Rectal smooth muscle tissue (tissue), 1 donor: ENCODE results near the gene BOD1L1.

Source experiments
- H3K27ac ChIP-seq: one replicate; pipeline ENCODE4 v1.7.0; 2013; ENCODE audit warnings: low read depth, low read length, inconsistent platforms
- H3K27me3 ChIP-seq: one replicate; pipeline ENCODE4 v1.7.0; 2013; ENCODE audit warnings: low read length; ENCODE audit not compliant: control insufficient read depth, insufficient read depth
- H3K36me3 ChIP-seq: one replicate; pipeline ENCODE4 v1.7.0; 2013; ENCODE audit warnings: low read length; ENCODE audit not compliant: control insufficient read depth, insufficient read depth
- H3K4me1 ChIP-seq: one replicate; pipeline ENCODE4 v1.7.0; 2013; ENCODE audit warnings: low read length; ENCODE audit not compliant: control insufficient read depth, insufficient read depth
- H3K4me3 ChIP-seq: one replicate; pipeline ENCODE4 v1.7.0; 2013; ENCODE audit warnings: low read length
- H3K9ac ChIP-seq: one replicate; pipeline ENCODE4 v1.7.0; 2013; ENCODE audit warnings: low read length

The BOD1L1 gene

GRCh38 chr4:13611283-13611842 lies 16.2 kb downstream of the BOD1L1 start:
- Histone ChIP-seq H3K4me1 (peaks cover 14% of the 10 kb centered on the region), H3K27ac (peak overlapping the region; percentile 65), H3K9ac (no peak overlapping the region), H3K4me3 (no peak overlapping the region), H3K36me3 (peaks cover 24% of the 10 kb centered on the region), H3K27me3 (no peaks in the 10 kb centered on the region)

GRCh38 chr4:13605330-13605729 lies 22.2 kb downstream of the BOD1L1 start:
- H3K9ac ChIP-seq: no peak overlapping the region
- peaks cover 30% of the 10 kb centered on the region for H3K36me3 ChIP-seq
- no peak overlapping the region for H3K4me3 ChIP-seq
- H3K27ac ChIP-seq: no peak overlapping the region
- H3K4me1 ChIP-seq: no peaks in the 10 kb centered on the region
- H3K27me3 ChIP-seq: no peaks in the 10 kb centered on the region

GRCh38 chr4:13601848-13602247 lies 25.7 kb downstream of the BOD1L1 start:
- Histone ChIP-seq H3K4me3 (no peak overlapping the region), H3K27ac (no peak overlapping the region), H3K9ac (no peak overlapping the region), H3K36me3 (peaks cover 24% of the 10 kb centered on the region), H3K4me1 (no peaks in the 10 kb centered on the region), H3K27me3 (no peaks in the 10 kb centered on the region)

- H3K4me1 ChIP-seq: no peaks in the 10 kb centered on the region
- no peak overlapping the region for H3K27ac ChIP-seq
- no peak overlapping the region for H3K4me3 ChIP-seq
- H3K27me3 ChIP-seq: no peaks in the 10 kb centered on the region
- peaks cover 28% of the 10 kb centered on the region for H3K36me3 ChIP-seq
- H3K9ac ChIP-seq: no peak overlapping the region
Measured at GRCh38 chr4:13601048-13601447, 26.5 kb downstream of the BOD1L1 start.

GRCh38 chr4:13599159-13599558 lies 28.4 kb downstream of the BOD1L1 start:
- Histone ChIP-seq H3K36me3 (peaks cover 26% of the 10 kb centered on the region), H3K27me3 (no peaks in the 10 kb centered on the region), H3K4me3 (no peak overlapping the region), H3K27ac (no peak overlapping the region), H3K9ac (no peak overlapping the region), H3K4me1 (no peaks in the 10 kb centered on the region)

GRCh38 chr4:13597604-13598003 lies 29.9 kb downstream of the BOD1L1 start:
- no peak overlapping the region for H3K27ac ChIP-seq
- no peak overlapping the region for H3K9ac ChIP-seq
- H3K4me3 ChIP-seq: no peak overlapping the region
- H3K36me3 ChIP-seq: peaks cover 19% of the 10 kb centered on the region
- no peaks in the 10 kb centered on the region for H3K27me3 ChIP-seq
- H3K4me1 ChIP-seq: no peaks in the 10 kb centered on the region

- Histone ChIP-seq H3K27ac (no peak overlapping the region), H3K4me3 (no peak overlapping the region), H3K27me3 (no peaks in the 10 kb centered on the region), H3K9ac (no peak overlapping the region), H3K36me3 (peaks cover 18% of the 10 kb centered on the region), H3K4me1 (no peaks in the 10 kb centered on the region)
Measured at GRCh38 chr4:13597141-13597540, 30.4 kb downstream of the BOD1L1 start.

GRCh38 chr4:13592220-13592619 lies 35.3 kb downstream of the BOD1L1 start:
- peaks cover 13% of the 10 kb centered on the region for H3K36me3 ChIP-seq

GRCh38 chr4:13590766-13591165 lies 36.8 kb downstream of the BOD1L1 start:
- no peaks in the 10 kb centered on the region for H3K27me3 ChIP-seq
- peaks cover 4% of the 10 kb centered on the region for H3K4me1 ChIP-seq
- H3K36me3 ChIP-seq: peaks cover 10% of the 10 kb centered on the region
- no peak overlapping the region for H3K9ac ChIP-seq
- no peak overlapping the region for H3K27ac ChIP-seq
- H3K4me3 ChIP-seq: no peak overlapping the region

More at GRCh38 chr4:13592220-13592619, 35.3 kb downstream of the BOD1L1 start:
- Histone ChIP-seq H3K9ac (no peak overlapping the region), H3K27ac (peak overlapping the region; percentile 57), H3K27me3 (no peaks in the 10 kb centered on the region), H3K4me1 (peaks cover 4% of the 10 kb centered on the region), H3K4me3 (no peak overlapping the region)

- peaks cover 15% of the 10 kb centered on the region for H3K36me3 ChIP-seq
- no peak overlapping the region for H3K9ac ChIP-seq
- no peaks in the 10 kb centered on the region for H3K27me3 ChIP-seq
- peaks cover 4% of the 10 kb centered on the region for H3K4me1 ChIP-seq
- no peak overlapping the region for H3K27ac ChIP-seq
- no peak overlapping the region for H3K4me3 ChIP-seq
Measured at GRCh38 chr4:13588954-13589353, 38.6 kb downstream of the BOD1L1 start.

GRCh38 chr4:13584481-13584880 lies 43.0 kb downstream of the BOD1L1 start:
- H3K27ac ChIP-seq: no peak overlapping the region
- H3K4me1 ChIP-seq: no peaks in the 10 kb centered on the region
- peaks cover 37% of the 10 kb centered on the region for H3K36me3 ChIP-seq
- H3K9ac ChIP-seq: no peak overlapping the region
- H3K4me3 ChIP-seq: no peak overlapping the region
- no peaks in the 10 kb centered on the region for H3K27me3 ChIP-seq

GRCh38 chr4:13580036-13580435 lies 47.5 kb downstream of the BOD1L1 start:
- H3K9ac ChIP-seq: no peak overlapping the region
- H3K27me3 ChIP-seq: no peaks in the 10 kb centered on the region
- no peaks in the 10 kb centered on the region for H3K4me1 ChIP-seq
- peaks cover 40% of the 10 kb centered on the region for H3K36me3 ChIP-seq
- H3K27ac ChIP-seq: no peak overlapping the region
- no peak overlapping the region for H3K4me3 ChIP-seq

GRCh38 chr4:13577660-13578059 lies 49.9 kb downstream of the BOD1L1 start:
- Histone ChIP-seq H3K9ac (no peak overlapping the region), H3K4me1 (no peaks in the 10 kb centered on the region), H3K36me3 (peaks cover 44% of the 10 kb centered on the region), H3K4me3 (no peak overlapping the region), H3K27ac (no peak overlapping the region), H3K27me3 (no peaks in the 10 kb centered on the region)
